Measurements from ENCODE around the gene ITSN1. TPM values are rescaled to one million over a fixed set of nuclear protein-coding genes. Genes with fewer than 3 reads are reported as not detected.
"Not testable (repeated sequence)": the region's sequence is repeated elsewhere in the genome, so short reads cannot be mapped to it uniquely, and the experiment has no call there.

The ITSN1 gene
- total RNA-seq, 2 donors from 2014 or later: 31.3 to 36.9 TPM

- intact Hi-C loops (cut with DNase I, micrococcal nuclease): no loop called here
- DNase-seq (no peak), ATAC-seq (no peak)
Measured at GRCh38 chr21:33753886-33754285, 111.6 kb downstream of the ITSN1 start.

DNA sequence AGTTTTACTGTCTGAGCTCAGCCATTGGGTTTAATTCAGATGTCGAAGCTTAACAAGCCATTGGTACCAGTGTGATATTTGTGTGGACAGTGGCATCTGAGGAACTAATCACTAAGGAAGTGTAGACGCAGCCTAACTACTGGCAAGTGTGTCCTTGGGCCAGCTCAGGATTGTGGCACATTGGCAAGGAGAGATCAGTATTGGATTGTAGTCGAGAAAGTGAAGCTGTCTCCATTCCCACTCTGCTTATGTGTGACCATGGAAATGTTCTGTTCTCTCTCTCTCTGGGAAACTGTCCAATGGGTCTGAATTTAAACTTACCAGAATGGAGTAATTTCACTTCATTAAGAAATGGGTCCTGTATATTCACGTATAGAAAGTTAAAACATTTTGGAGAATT is 112.2 kb downstream of the ITSN1 start:
- DNase-seq (no peak), ATAC-seq (no peak)
- intact Hi-C loops (cut with DNase I, micrococcal nuclease): no loop called here

DNA sequence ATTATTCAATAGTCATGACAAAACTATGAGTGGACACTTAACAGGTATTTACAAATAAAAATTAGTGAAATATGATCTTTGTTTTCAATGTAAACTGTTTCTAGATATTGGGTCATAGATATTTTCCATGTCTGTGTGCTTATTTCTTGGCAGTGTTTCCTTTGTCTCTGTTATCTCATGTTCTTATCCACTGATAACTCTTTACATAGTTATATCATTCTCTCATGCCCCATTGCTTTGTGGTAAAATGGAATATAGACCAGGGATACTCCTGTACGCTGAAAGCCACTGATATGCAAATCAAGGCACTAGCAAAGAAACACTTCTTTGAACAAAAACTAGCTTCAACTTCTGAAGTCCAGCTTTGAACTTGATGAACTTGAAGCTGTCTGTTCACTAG is 113.1 kb downstream of the ITSN1 start:
- DNase-seq (no peak), ATAC-seq (no peak)
- intact Hi-C loops (cut with DNase I, micrococcal nuclease): no loop called here

- ATAC-seq (no peak), DNase-seq (no peak)
- intact Hi-C loops (cut with DNase I, micrococcal nuclease): no loop called here
Measured at GRCh38 chr21:33760641-33761440, 118.5 kb downstream of the ITSN1 start.

- ATAC-seq (peak; percentile 79), DNase-seq (no peak)
- intact Hi-C loops (cut with DNase I, micrococcal nuclease): no loop called here
Measured at GRCh38 chr21:33761441-33762036, 119.2 kb downstream of the ITSN1 start.

DNA sequence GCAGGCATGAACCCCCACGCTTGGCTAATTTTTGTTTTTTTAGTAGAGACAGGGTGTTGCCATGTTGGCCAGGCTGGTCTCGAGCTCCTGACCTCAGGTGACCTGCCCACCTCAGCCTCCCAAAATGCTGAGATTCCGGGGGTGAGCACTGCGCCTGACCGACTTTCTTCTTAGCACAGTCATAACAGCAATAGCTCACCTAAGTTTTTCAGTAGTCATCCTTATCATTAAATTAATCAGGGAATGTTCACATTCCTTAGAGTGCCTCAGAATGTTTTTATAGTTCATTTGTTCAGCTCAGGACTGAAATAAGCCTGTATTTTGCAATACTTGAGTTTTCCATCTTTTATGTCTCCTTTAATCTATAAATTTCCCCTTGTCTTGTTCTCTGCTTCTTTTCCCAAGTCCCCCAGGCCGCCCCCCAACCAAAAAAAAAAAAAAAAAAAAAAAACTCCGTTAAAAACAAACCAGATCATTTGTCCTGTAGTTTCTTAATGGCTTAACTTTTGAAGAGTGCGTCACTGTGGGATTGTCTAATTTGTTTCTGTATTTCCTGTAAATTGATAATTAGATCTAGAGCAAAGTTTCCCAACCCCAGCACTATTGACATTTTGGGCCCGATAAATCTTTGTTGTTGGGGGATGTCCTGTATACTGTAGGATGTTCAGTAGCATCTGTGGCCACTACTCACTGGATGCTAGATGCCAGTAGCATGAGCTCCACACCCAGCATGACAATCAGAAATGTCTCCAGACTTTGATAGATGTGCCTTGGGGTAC is 120.7 kb downstream of the ITSN1 start:
- intact Hi-C loops (cut with DNase I, micrococcal nuclease): no loop called here
- no peak for DNase-seq
- ATAC-seq: no peak

DNA sequence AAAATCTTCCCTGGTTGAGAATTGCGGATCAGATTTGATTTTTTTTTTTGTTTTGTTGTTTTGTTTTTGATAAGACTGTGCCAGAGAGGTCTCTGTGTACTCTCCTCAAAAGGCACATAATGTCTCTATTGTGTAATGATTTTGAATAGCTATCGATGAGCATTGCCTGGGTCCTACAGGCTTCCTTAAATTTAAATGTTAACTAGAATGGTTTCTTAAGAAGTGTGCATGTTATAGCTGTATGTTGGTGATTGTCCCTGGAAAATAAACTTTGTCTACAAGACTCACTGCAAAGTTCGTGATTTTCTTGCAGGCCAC is 121.2 kb downstream of the ITSN1 start:
- ATAC-seq (no peak), DNase-seq (no peak)
- intact Hi-C loops (cut with DNase I, micrococcal nuclease): no loop called here

- intact Hi-C loops (cut with DNase I, micrococcal nuclease): no loop called here
- DNase-seq: no peak
- ATAC-seq: no peak
Measured at GRCh38 chr21:33767236-33767635, 124.9 kb downstream of the ITSN1 start.

GRCh38 chr21:33767960-33768359 is 125.7 kb downstream of the ITSN1 start:
- ATAC-seq (no peak), DNase-seq (no peak)
- intact Hi-C loops (cut with DNase I, micrococcal nuclease): no loop called here

GRCh38 chr21:33769057-33769456 is 126.8 kb downstream of the ITSN1 start:
- ATAC-seq: no peak
- no peak for DNase-seq
- intact Hi-C loops (cut with DNase I, micrococcal nuclease): no loop called here

- ATAC-seq (no peak), DNase-seq (no peak)
- intact Hi-C loops (cut with DNase I, micrococcal nuclease): no loop called here
Measured at GRCh38 chr21:33770542-33770941, 128.2 kb downstream of the ITSN1 start.

- ATAC-seq (no peak), DNase-seq (no peak)
Measured at GRCh38 chr21:33771976-33772375, 129.7 kb downstream of the ITSN1 start.

DNA sequence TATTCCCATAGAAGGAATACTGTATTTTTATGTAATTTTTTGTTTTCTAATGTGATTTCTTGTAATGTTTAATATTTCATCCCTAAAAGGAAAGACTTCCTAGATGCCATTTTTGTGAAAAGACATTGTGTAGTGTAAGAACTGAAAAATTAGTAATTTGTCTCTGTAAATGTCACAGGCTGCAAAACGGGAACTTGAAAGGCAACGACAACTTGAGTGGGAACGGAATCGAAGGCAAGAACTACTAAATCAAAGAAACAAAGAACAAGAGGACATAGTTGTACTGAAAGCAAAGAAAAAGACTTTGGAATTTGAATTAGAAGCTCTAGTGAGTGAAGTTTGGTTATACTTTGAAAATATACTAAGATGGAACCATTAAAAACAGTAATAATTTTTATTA is 132.2 kb downstream of the ITSN1 start:
- DNase-seq: no peak
- intact Hi-C loops (cut with DNase I, micrococcal nuclease): no loop called here
- ATAC-seq: no peak

More at GRCh38 chr21:33771976-33772375, 129.7 kb downstream of the ITSN1 start:
- intact Hi-C loops (cut with DNase I, micrococcal nuclease): no loop called here

GRCh38 chr21:33775100-33775828 is 133.0 kb downstream of the ITSN1 start:
- ATAC-seq (no peak), DNase-seq (no peak)
- intact Hi-C loops (cut with DNase I, micrococcal nuclease): no loop called here

- intact Hi-C loops (cut with DNase I, micrococcal nuclease): no loop called here
- no peak for DNase-seq
- no peak for ATAC-seq
Measured at GRCh38 chr21:33780631-33781030, 138.3 kb downstream of the ITSN1 start.

GRCh38 chr21:33781121-33781520 is 138.8 kb downstream of the ITSN1 start:
- intact Hi-C loops (cut with DNase I, micrococcal nuclease): no loop called here
- no peak for DNase-seq
- no peak for ATAC-seq

- intact Hi-C loops (cut with DNase I, micrococcal nuclease): no loop called here
- ATAC-seq (no peak), DNase-seq (no peak)
Measured at GRCh38 chr21:33783187-33783979, 141.1 kb downstream of the ITSN1 start.

DNA sequence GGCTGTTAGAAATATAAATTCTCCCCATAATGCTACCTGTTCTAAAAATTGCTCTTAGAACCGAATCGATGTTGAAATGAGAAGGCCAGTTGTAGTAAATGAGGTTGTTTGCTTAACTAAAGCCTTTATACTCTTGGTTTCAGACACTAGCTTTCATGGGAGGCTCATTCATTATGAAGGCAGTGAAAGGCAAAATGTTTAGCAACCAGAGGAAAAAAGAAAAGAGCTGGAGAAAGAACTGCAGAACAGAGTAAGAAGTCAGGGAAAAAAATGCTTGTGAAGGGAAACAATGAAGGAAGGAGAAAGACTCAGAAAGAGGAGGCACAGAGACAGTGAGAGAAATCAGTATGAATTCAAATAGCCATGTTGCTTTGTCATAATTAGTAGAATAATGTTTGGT is 145.1 kb downstream of the ITSN1 start:
- intact Hi-C loops (cut with DNase I, micrococcal nuclease): no loop called here
- no peak for ATAC-seq

GRCh38 chr21:33788438-33788837 is 146.1 kb downstream of the ITSN1 start:
- ATAC-seq; intact Hi-C loops (cut with DNase I, micrococcal nuclease); DNase-seq: not testable (repeated sequence)

More for the DNA sequence above, 145.1 kb downstream of the ITSN1 start:
- no peak for DNase-seq
